A673 (cell line): ENCODE data around the gene PAX7. TPM values are rescaled to one million over a fixed set of nuclear protein-coding genes. Genes with fewer than 3 reads are reported as not detected.

Experiments used
- BruUV-seq: library from RNA; stranded (reverse); fragments of 400-500 nt; replicated peaks from 2 replicates; lab custom pipeline; 2021; lab: Mats Ljungman, UMichigan
- CTCF ChIA-PET: fragments of 300-600 bp; sonication (Branson Sonifier 250); formaldehyde crosslinking; loops from one replicate; lab custom pipeline; 2022; ENCODE audit warnings: antibody characterized with exemption; lab: Charles Lee
- POLR2A ChIA-PET: fragments of 300-600 bp; sonication (Branson Sonifier 250); formaldehyde crosslinking; loops from one replicate; lab custom pipeline; 2022; ENCODE audit warnings: antibody characterized with exemption; ENCODE audit not compliant: low non-redundant PET; lab: Charles Lee
- DNase-seq: peaks from one replicate; pipeline ENCODE4 v3.0.0-alpha.2; 2015; ENCODE audit warnings: low spot score
- H3K27ac ChIP-seq: fragments of 200-600 bp; sonication (generic); 2 replicates; pipeline ENCODE4 v1.5.1; 2016; ENCODE audit warnings: mixed run types, low read depth, mild to moderate bottlenecking, mixed read lengths, antibody characterized with exemption, low read length; ENCODE audit not compliant: poor library complexity, severe bottlenecking
- H3K27me3 ChIP-seq: fragments of 200-600 bp; sonication (generic); replicated peaks from 2 replicates; pipeline ENCODE4 v1.6.1; 2017; ENCODE audit warnings: mixed run types, low read depth, mild to moderate bottlenecking, mixed read lengths, antibody characterized with exemption, low read length; ENCODE audit not compliant: insufficient read depth, poor library complexity
- H3K36me3 ChIP-seq: fragments of 200-600 bp; sonication (generic); 2 replicates; pipeline ENCODE4 v1.6.1; 2016; ENCODE audit warnings: mixed run types, mild to moderate bottlenecking, mixed read lengths, antibody characterized with exemption, low read length; ENCODE audit not compliant: insufficient read depth, poor library complexity, severe bottlenecking
- H3K4me1 ChIP-seq: fragments of 200-600 bp; sonication (generic); 2 replicates; pipeline ENCODE4 v1.6.1; 2017; ENCODE audit warnings: mixed run types, mild to moderate bottlenecking, mixed read lengths, antibody characterized with exemption, low read length; ENCODE audit not compliant: insufficient read depth, poor library complexity, severe bottlenecking
- H3K4me3 ChIP-seq: fragments of 200-600 bp; sonication (generic); 2 replicates; pipeline ENCODE4 v1.5.1; 2016; ENCODE audit warnings: low read depth, mixed run types, mild to moderate bottlenecking, mixed read lengths, low read length; ENCODE audit not compliant: poor library complexity, severe bottlenecking
- H3K9me3 ChIP-seq: fragments of 200-600 bp; sonication (generic); 2 replicates; pipeline ENCODE4 v1.6.1; 2016; ENCODE audit warnings: mixed run types, low read depth, mild to moderate bottlenecking, mixed read lengths, antibody characterized with exemption, low read length; ENCODE audit not compliant: poor library complexity, severe bottlenecking
- EZH2 ChIP-seq: fragments of 200-600 bp; sonication (generic); IDR thresholded peaks from 2 replicates; pipeline ENCODE4 v1.6.1; 2017; ENCODE audit warnings: borderline replicate concordance, low read depth, mild to moderate bottlenecking, mixed read lengths, antibody characterized with exemption, low read length; ENCODE audit not compliant: poor library complexity, severe bottlenecking
- intact Hi-C: fragments of 100-400 bp; cut with micrococcal nuclease; formaldehyde crosslinking; loops from one replicate; pipeline ENCODE4 v1.10.0; 2022; ENCODE audit not compliant: unreplicated experiment
- total RNA-seq: library from RNA; stranded (reverse); gene quantifications from 2 replicates; pipeline ENCODE4 v1.2.3, GENCODE V29; 2021
- TF ChIP-seq, protein P1 (sequence below): fragments of 300-800, 200-600 bp; sonication (generic); conservative IDR thresholded peaks from 2 replicates; pipeline ENCODE4 v1.5.1; 2017; ENCODE audit warnings: low read depth, mild to moderate bottlenecking, antibody characterized with exemption, low read length, moderate library complexity, mixed read lengths

PAX7 gene
- total RNA-seq, 1 experiment from 2014 or later, result 36.5 TPM

DNA sequence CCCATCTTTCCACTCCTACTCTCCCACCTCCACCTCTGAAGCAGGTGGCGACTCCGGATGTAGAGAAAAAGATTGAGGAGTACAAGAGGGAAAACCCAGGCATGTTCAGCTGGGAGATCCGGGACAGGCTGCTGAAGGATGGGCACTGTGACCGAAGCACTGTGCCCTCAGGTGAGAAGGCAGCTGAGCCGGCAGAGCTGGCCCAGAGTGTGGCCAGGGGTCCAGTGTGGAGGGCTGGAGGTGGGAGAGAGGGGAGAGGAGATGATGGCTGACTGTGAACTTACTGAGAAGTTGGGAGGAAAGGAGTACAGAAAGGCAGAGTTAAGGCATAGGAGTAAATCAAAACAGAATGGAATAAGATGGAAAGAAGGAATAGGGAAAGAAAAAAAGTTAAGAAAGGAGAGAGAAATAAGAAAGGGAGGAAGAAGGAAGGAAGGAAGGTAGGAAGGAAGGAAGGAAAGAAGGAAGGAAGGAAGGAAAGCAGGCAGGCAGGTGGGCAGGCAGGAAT, 4.5 kb downstream of the PAX7 start:
- no peak overlapping the region for H3K27ac ChIP-seq
- ChIA-PET POLR2A (no interaction called here), CTCF (no interaction called here)
- no peak for DNase-seq
- no peak for TF ChIP-seq EZH2
- TF ChIP-seq, protein P1, sequence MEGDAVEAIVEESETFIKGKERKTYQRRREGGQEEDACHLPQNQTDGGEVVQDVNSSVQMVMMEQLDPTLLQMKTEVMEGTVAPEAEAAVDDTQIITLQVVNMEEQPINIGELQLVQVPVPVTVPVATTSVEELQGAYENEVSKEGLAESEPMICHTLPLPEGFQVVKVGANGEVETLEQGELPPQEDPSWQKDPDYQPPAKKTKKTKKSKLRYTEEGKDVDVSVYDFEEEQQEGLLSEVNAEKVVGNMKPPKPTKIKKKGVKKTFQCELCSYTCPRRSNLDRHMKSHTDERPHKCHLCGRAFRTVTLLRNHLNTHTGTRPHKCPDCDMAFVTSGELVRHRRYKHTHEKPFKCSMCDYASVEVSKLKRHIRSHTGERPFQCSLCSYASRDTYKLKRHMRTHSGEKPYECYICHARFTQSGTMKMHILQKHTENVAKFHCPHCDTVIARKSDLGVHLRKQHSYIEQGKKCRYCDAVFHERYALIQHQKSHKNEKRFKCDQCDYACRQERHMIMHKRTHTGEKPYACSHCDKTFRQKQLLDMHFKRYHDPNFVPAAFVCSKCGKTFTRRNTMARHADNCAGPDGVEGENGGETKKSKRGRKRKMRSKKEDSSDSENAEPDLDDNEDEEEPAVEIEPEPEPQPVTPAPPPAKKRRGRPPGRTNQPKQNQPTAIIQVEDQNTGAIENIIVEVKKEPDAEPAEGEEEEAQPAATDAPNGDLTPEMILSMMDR, result no peak
- H3K36me3 ChIP-seq, result peaks cover 10% of the 10 kb centered on the region
- intact Hi-C loops, result no loop called here
- H3K27me3 ChIP-seq, result peaks cover 43% of the 10 kb centered on the region
- no TSS peak for BruUV-seq
- peak overlapping the region; percentile 56 for H3K4me3 ChIP-seq
- no peaks in the 10 kb centered on the region for H3K9me3 ChIP-seq
- peaks cover 40% of the 10 kb centered on the region for H3K4me1 ChIP-seq

DNA sequence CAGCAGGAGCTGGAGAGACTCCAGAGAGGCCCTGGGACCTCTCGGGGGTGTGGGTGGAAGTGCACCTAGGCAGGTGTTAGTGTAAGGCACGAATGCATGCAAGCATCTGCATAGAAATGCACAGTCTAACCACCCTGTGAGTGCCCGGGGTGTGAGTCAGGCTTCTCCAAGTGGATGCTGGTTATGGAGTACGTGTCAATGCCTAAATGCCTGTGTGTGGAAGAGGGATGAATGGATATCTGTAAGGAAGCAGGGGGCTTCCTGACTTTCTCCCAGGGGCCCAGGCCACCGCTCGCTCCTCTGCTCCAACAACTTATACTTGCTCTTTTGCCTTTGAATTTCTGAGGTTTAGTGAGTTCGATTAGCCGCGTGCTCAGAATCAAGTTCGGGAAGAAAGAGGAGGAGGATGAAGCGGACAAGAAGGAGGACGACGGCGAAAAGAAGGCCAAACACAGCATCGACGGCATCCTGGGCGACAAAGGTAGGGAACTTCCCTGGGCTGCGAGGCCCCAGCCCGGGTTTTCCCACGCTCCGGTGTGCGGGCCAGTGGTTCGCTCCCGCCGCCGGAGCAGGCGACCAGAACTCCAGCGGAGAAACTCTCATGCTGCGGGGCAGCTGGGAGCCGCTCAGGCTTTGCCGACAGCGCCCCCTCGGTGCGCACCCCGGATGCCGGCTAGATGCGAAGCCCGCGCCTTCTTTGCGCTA, 5.4 kb downstream of the PAX7 start:
- peak overlapping the region; percentile 56 for H3K4me3 ChIP-seq
- CTCF ChIA-PET, result no interaction called here
- BruUV-seq, result no TSS peak

DNA sequence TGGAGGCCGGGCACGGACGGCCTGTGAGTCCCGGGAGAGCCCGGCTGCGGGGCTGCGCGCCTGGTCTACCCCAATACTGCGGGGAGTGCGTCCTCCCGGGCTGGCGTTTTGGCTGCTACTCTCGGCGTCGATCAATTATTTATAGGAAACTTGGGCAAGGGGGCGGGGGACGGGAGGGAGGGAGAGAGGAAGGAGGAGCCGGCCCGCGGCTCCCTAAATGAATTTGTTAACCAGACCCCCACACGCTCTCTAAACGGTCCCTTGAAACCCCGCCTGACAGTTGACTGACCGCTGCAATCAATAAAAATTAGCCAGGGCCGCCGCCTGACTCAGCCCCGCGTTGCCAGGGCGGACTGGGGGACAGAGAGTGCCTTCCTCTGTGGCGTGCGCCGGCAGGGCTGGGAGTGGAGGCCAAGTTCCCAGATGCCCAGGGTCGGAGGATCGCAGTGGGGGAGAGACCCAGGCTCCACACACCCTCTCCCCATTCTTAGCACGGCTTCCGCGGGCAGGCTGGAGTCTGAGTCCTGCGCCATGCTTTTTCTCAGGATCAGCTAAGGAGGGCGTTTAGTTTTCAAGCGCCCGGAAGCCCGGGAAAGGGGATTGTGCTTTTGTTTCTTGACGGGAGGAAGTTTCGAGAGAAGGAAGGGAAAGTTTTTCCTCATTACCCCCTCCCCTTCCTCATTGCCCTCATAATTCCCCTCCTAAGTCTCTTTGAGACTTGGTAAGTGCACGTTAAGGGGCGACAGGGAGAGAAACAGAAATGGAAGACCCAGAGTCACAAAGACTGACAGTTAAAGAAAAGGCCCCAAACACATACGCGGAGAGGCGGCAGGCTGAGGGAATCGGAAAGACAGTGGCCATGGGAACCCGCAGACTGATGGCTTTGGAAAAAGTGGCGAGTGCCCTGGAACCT, 6.2 kb downstream of the PAX7 start:
- POLR2A ChIA-PET, result no interaction called here
- peak overlapping the region; percentile 56 for H3K4me3 ChIP-seq
- TF ChIP-seq, protein P1, result no peak; the same call in 1 of the 2 replicates
- no peak for TF ChIP-seq EZH2

More for the DNA sequence above, 5.4 kb downstream of the PAX7 start:
- Histone ChIP-seq H3K36me3 (peaks cover 10% of the 10 kb centered on the region), H3K4me1 (peaks cover 45% of the 10 kb centered on the region), H3K27me3 (peaks cover 44% of the 10 kb centered on the region), H3K27ac (no peak overlapping the region), H3K9me3 (no peaks in the 10 kb centered on the region)
- POLR2A ChIA-PET, result no interaction called here
- TF ChIP-seq, protein P1, result peak; percentile 54
- TF ChIP-seq EZH2, result no peak
- peak; percentile 71 for DNase-seq
- intact Hi-C loops, result no loop called here

More for the DNA sequence above, 6.2 kb downstream of the PAX7 start:
- peak overlapping the region; percentile 59 for H3K27ac ChIP-seq
- intact Hi-C loops, result no loop called here
- CTCF ChIA-PET, result no interaction called here
- peaks cover 10% of the 10 kb centered on the region for H3K36me3 ChIP-seq
- no peak for DNase-seq
- H3K9me3 ChIP-seq, result no peaks in the 10 kb centered on the region
- no TSS peak for BruUV-seq
- H3K4me1 ChIP-seq, result peaks cover 45% of the 10 kb centered on the region
- H3K27me3 ChIP-seq, result peaks cover 40% of the 10 kb centered on the region
